A549 (cell line): ENCODE measurements around the gene FERMT3. TPM values are rescaled to one million over a fixed set of nuclear protein-coding genes. Genes with fewer than 3 reads are reported as not detected.

ENCODE experiments used
- ATAC-seq, 2 experiments: fragments of 200-7000 bp in 1 of 2; fragments of >200 bp in 1 of 2; cut with Nextera tagmentation in 1 of 2; cut with Tn5 transposase in 1 of 2; 3 replicates each; pipeline versions ENCODE4 v1.8.0 to v1.9.1; 2018 to 2020; ENCODE audit warnings: mild to moderate bottlenecking in 1 of 2, moderate library complexity in 1 of 2
- CTCF ChIA-PET: fragments of 300-600 bp; sonication (Branson Sonifier 250); formaldehyde crosslinking; extraction: SDS; loops from one replicate; lab custom pipeline; 2021; ENCODE audit warnings: antibody characterized with exemption, inconsistent platforms; lab: Yijun Ruan, JAX
- POLR2A ChIA-PET: fragments of 350-600 bp; formaldehyde crosslinking; extraction: SDS; loops from one replicate; lab custom pipeline; 2021; ENCODE audit warnings: antibody characterized with exemption, inconsistent platforms; lab: Yijun Ruan, JAX
- DNase-seq, 2 experiments: peaks; one replicate each; pipeline versions ENCODE4 v3.0.0 to v3.0.0-alpha.2; 2011 to 2016; ENCODE audit warnings: low read depth in 1 of 2, low spot score in 1 of 2
- FAIRE-seq: peaks from 2 replicates; lab custom pipeline; 2011; peaks lifted over from hg19 to GRCh38; lab: Jason Lieb, UNC
- H3K27ac ChIP-seq, 2 experiments: fragments of >200 bp; sonication (Bioruptor Twin); formaldehyde crosslinking; 3 replicates each; pipeline ENCODE4 v1.5.1; 2016 to 2017
- H3K4me1 ChIP-seq: fragments of >200 bp; sonication (Bioruptor Twin); formaldehyde crosslinking; 3 replicates; pipeline ENCODE4 v1.6.1; 2016
- H3K4me2 ChIP-seq: fragments of >200 bp; sonication (Bioruptor Twin); formaldehyde crosslinking; 3 replicates; pipeline ENCODE4 v1.6.1; 2016
- H3K4me3 ChIP-seq: fragments of >200 bp; sonication (Bioruptor Twin); formaldehyde crosslinking; 3 replicates; pipeline ENCODE4 v1.5.1; 2016
- H3K9me3 ChIP-seq: fragments of >200 bp; sonication (Bioruptor Twin); formaldehyde crosslinking; 3 replicates; pipeline ENCODE4 v1.6.1; 2016
- ATOH8 ChIP-seq: fragments of 250-450 bp; sonication (Bioruptor Pico); IDR thresholded peaks from 2 replicates; pipeline ENCODE4 v1.5.0; 2020; ENCODE audit warnings: low read depth, mild to moderate bottlenecking, moderate library complexity
- BCL3 ChIP-seq: fragments of >200 bp; sonication (Bioruptor Twin); formaldehyde crosslinking; IDR thresholded peaks from 3 replicates; pipeline ENCODE4 v1.6.1; 2016
- CBX2 ChIP-seq: fragments of 200-600 bp; sonication (generic); IDR thresholded peaks from 2 replicates; pipeline ENCODE4 v1.6.1; 2016; ENCODE audit warnings: low read depth, mild to moderate bottlenecking, borderline replicate concordance
- E2F6 ChIP-seq: IDR thresholded peaks from 2 replicates; pipeline ENCODE4 v1.6.1; 2012; ENCODE audit warnings: low read depth, borderline replicate concordance
- FOSB ChIP-seq: fragments of 250-450 bp; sonication (Bioruptor Pico); IDR thresholded peaks from 2 replicates; pipeline ENCODE4 v1.5.0; 2020; ENCODE audit warnings: mild to moderate bottlenecking, moderate library complexity
- HEYL ChIP-seq: fragments of 250-450 bp; sonication (Bioruptor Pico); IDR thresholded peaks from 2 replicates; pipeline ENCODE4 v1.8.0; 2021; ENCODE audit warnings: mild to moderate bottlenecking, moderate library complexity
- HOXA7 ChIP-seq: fragments of 250-450 bp; sonication (Bioruptor Pico); IDR thresholded peaks from 2 replicates; pipeline ENCODE4 v1.5.0; 2020; ENCODE audit warnings: mild to moderate bottlenecking, moderate library complexity
- JUN ChIP-seq, 2 experiments: fragments of >200 bp; sonication (Bioruptor Twin); formaldehyde crosslinking; IDR thresholded peaks; 2 replicates in 1 of 2; 3 replicates in 1 of 2; pipeline ENCODE4 v1.6.1; 2016 to 2017
- KDM5A ChIP-seq: fragments of 200-600 bp; sonication (generic); IDR thresholded peaks from 2 replicates; pipeline ENCODE4 v1.6.1; 2016; ENCODE audit warnings: antibody characterized with exemption, mild to moderate bottlenecking
- MAZ ChIP-seq: fragments of 150-350 bp; IDR thresholded peaks from 2 replicates; pipeline ENCODE4 v1.6.1; 2014; ENCODE audit warnings: antibody characterized with exemption, low read depth, low read length, borderline replicate concordance
- NPAS2 ChIP-seq: fragments of 250-450 bp; sonication (Bioruptor Pico); IDR thresholded peaks from 2 replicates; pipeline ENCODE4 v1.8.0; 2022; ENCODE audit warnings: mild to moderate bottlenecking, moderate library complexity, borderline replicate concordance
- PBX3 ChIP-seq: IDR thresholded peaks from 2 replicates; pipeline ENCODE4 v1.6.1; 2012
- PHF8 ChIP-seq: fragments of 200-600 bp; sonication (generic); IDR thresholded peaks from 2 replicates; pipeline ENCODE4 v1.6.1; 2016; ENCODE audit warnings: low read depth, mild to moderate bottlenecking, antibody characterized with exemption, moderate library complexity, borderline replicate concordance
- POLR2AphosphoS2 ChIP-seq: conservative IDR thresholded peaks from 2 replicates; pipeline ENCODE4 v1.6.1; 2012; ENCODE audit warnings: low read length, improper control_type of control experiment, inconsistent platforms
- RNF2 ChIP-seq: fragments of 200-600 bp; sonication (generic); IDR thresholded peaks from 2 replicates; pipeline ENCODE4 v1.6.1; 2016; ENCODE audit warnings: low read depth, mild to moderate bottlenecking, antibody characterized with exemption, moderate library complexity, borderline replicate concordance
- SMC3 ChIP-seq: fragments of >200 bp; sonication (Bioruptor Twin); formaldehyde crosslinking; IDR thresholded peaks from 3 replicates; pipeline ENCODE4 v1.6.1; 2018; ENCODE audit warnings: inconsistent platforms
- SREBF2 ChIP-seq: fragments of 450-650 bp; IDR thresholded peaks from 2 replicates; pipeline ENCODE4 v1.6.1; 2014; ENCODE audit warnings: mild to moderate bottlenecking, moderate library complexity
- ZC3H11A ChIP-seq: fragments of 450-650 bp; IDR thresholded peaks from 2 replicates; pipeline ENCODE4 v1.6.1; 2014; ENCODE audit warnings: antibody characterized with exemption, mild to moderate bottlenecking
- ZNF302 ChIP-seq: fragments of 250-450 bp; sonication (Bioruptor Pico); IDR thresholded peaks from 2 replicates; pipeline ENCODE4 v1.9.0; 2021; ENCODE audit warnings: inconsistent platforms, mild to moderate bottlenecking, moderate library complexity
- WGBS: methylation state at CpG from one replicate; pipeline ENCODE4 v1.1.6; 2017; ENCODE audit errors: missing lambda C conversion rate; 5-methylcytosine and 5-hydroxymethylcytosine counted together
- polyA plus RNA-seq, 4 experiments: library from polyadenylated mRNA; depleted of rRNA in 3 of 4; stranded (reverse); fragments of >200 nt; fragmentation: RNase III in 1 of 4; extraction: RNeasy Plus Mini Kit Qiagen cat#74134 plus additional on column Dnase treatment in 1 of 4; gene quantifications; 2 replicates in 3 of 4; 3 replicates in 1 of 4; pipeline ENCODE4 v1.2.3, GENCODE V29; 2011 to 2017
- TF ChIP-seq, protein P1 (sequence below): fragments of >200 bp; sonication (Bioruptor Twin); formaldehyde crosslinking; IDR thresholded peaks from 2 replicates; pipeline ENCODE4 v1.6.1; 2016

The FERMT3 gene
- polyA plus RNA-seq, 2 of the 4 experiments (the other 2 are of a cell fraction), result 0.56 to 2.1 TPM

- ATAC-seq (no peak), FAIRE-seq (no peak), DNase-seq (no peak)
- WGBS, result 96% methylated on average over 10 of the region's 15 CpGs
- CTCF ChIA-PET, result interaction anchor here (1.1 to 6.4 kb wide), 6 partner anchors 10 to 193 kb away, joined by 3 to 76 read pairs (median 6); partner anchors contain the start of genes CATSPERZ, ESRRA and PPP1R14B
- TF ChIP-seq, protein P1, sequence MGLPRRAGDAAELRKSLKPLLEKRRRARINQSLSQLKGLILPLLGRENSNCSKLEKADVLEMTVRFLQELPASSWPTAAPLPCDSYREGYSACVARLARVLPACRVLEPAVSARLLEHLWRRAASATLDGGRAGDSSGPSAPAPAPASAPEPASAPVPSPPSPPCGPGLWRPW, result no peak
- TF ChIP-seq CBX2 (no peak), POLR2AphosphoS2 (no peak), KDM5A (no peak), SREBF2 (no peak)
- POLR2A ChIA-PET, result no interaction called here
- H3K9me3 ChIP-seq, result no peaks in the 10 kb centered on the region
- H3K4me2 ChIP-seq, result no peak overlapping the region
- H3K4me3 ChIP-seq, result no peak overlapping the region
- no peak overlapping the region for H3K27ac ChIP-seq
- peaks cover 17% of the 10 kb centered on the region for H3K4me1 ChIP-seq
These were observed 49.8 kb downstream of the FERMT3 start for GRCh38 chr11:64256300-64256699.

GRCh38 chr11:64258356-64258755, 51.8 kb downstream of the FERMT3 start:
- peaks cover 6% of the 10 kb centered on the region; the same call in 1 of the 3 replicates for H3K4me1 ChIP-seq
- WGBS, result 90% methylated on average over 23 of the region's 24 CpGs
- no peaks in the 10 kb centered on the region for H3K9me3 ChIP-seq
- no peak overlapping the region for H3K4me2 ChIP-seq
- CTCF ChIA-PET, result interaction anchor here (0.6 to 16.0 kb wide), 4 partner anchors 11 to 629 kb away, joined by 3 to 220 read pairs (median 40); partner anchors contain the start of genes CATSPERZ, ESRRA, PLCB3 and PPP1R14B
- no peak overlapping the region for H3K4me3 ChIP-seq
- no peak overlapping the region for H3K27ac ChIP-seq
- ATAC-seq, result no peak
- DNase-seq, result no peak
- TF ChIP-seq ZNF302 (CRISPR knock-in tag) (no peak), ATOH8 (CRISPR knock-in tag) (no peak)
- TF ChIP-seq, all 56 proteins: peak for 0
- no peak for FAIRE-seq
- POLR2A ChIA-PET, result no interaction called here

GRCh38 chr11:64258946-64259532, 52.5 kb downstream of the FERMT3 start:
- ATAC-seq, result no peak
- FAIRE-seq, result no peak
- peaks cover 4% of the 10 kb centered on the region; the same call in 1 of the 3 replicates for H3K4me1 ChIP-seq
- H3K4me2 ChIP-seq, result no peak overlapping the region
- no peaks in the 10 kb centered on the region for H3K9me3 ChIP-seq
- H3K27ac ChIP-seq, result no peak overlapping the region
- 94% methylated on average over 32 of the region's 32 CpGs for WGBS
- CTCF ChIA-PET, result interaction anchor here (1.5 to 16.0 kb wide), 3 partner anchors 11 to 44 kb away, joined by 3 to 220 read pairs (median 76); partner anchors contain the start of genes CATSPERZ, ESRRA, PLCB3 and PPP1R14B
- DNase-seq, result no peak
- H3K4me3 ChIP-seq, result no peak overlapping the region
- POLR2A ChIA-PET, result no interaction called here
- TF ChIP-seq NPAS2 (CRISPR knock-in tag) (no peak), PHF8 (no peak)

- Histone ChIP-seq H3K9me3 (no peaks in the 10 kb centered on the region), H3K4me2 (no peak overlapping the region), H3K27ac (no peak overlapping the region), H3K4me3 (no peak overlapping the region), H3K4me1 (peaks cover 4% of the 10 kb centered on the region; the same call in 1 of the 3 replicates)
- FAIRE-seq (no peak), DNase-seq (no peak), ATAC-seq (no peak)
- WGBS, result 85% methylated on average over 4 of the region's 4 CpGs
- CTCF ChIA-PET, result interaction anchor here (6.4 to 16.0 kb wide), 3 partner anchors 12 to 43 kb away, joined by 76 to 220 read pairs (median 220); partner anchors contain the start of genes CATSPERZ, ESRRA, PLCB3 and PPP1R14B
- TF ChIP-seq ATOH8 (CRISPR knock-in tag), result no peak
- TF ChIP-seq PBX3, result no peak
- TF ChIP-seq FOSB (CRISPR knock-in tag), result no peak
- TF ChIP-seq HEYL (CRISPR knock-in tag), result no peak
- TF ChIP-seq SMC3, result no peak
- no peak for TF ChIP-seq E2F6
- no peak for TF ChIP-seq ZC3H11A
- TF ChIP-seq MAZ, result no peak
- TF ChIP-seq RNF2, result no peak
- TF ChIP-seq JUN (IDR thresholded peaks at IDR 0.05), result no peak
- no peak for TF ChIP-seq SREBF2
- no peak for TF ChIP-seq BCL3
- no peak for TF ChIP-seq KDM5A
- TF ChIP-seq HOXA7 (CRISPR knock-in tag), result no peak
- POLR2A ChIA-PET, result no interaction called here
These were observed 53.1 kb downstream of the FERMT3 start for GRCh38 chr11:64259533-64260067.
